ENCODE measurements around the gene SPON1.

The SPON1 gene

GRCh38 chr11:14118072-14118471, 155.5 kb downstream of the SPON1 start:
- Histone ChIP-seq H4K8ac (ENCODE audit: low read length) (no peak overlapping the region), H3K18ac (ENCODE audit: low read depth in 1 of 2, low read length in 2 of 2) (no peak overlapping the region), H3K4ac (ENCODE audit: low read depth in 1 of 2, low read length in 2 of 2) (no peak overlapping the region), H3K79me1 (replicated peaks; ENCODE audit: low read length, poor library complexity, severe bottlenecking) (no peaks in the 10 kb centered on the region), H3K4me2 (ENCODE audit: low read length, poor library complexity, severe bottlenecking) (no peak overlapping the region), H2AFZ (ENCODE audit: low read depth, low read length) (no peak overlapping the region), H2BK120ac (ENCODE audit: low read depth, low read length) (no peak overlapping the region), H2AK5ac (ENCODE audit: low read length, severe bottlenecking) (no peak overlapping the region), H3K14ac (ENCODE audit: low read length in 2 of 2) (no peak overlapping the region), H3K23ac (ENCODE audit: low read length in 2 of 2) (no peak overlapping the region), H3K27me3 (ENCODE audit: control insufficient read depth in 1 of 2, insufficient read depth in 1 of 2, low read length in 2 of 2) (no peaks in the 10 kb centered on the region), H3K4me3 (ENCODE audit: insufficient read depth in 1 of 2, low read depth in 1 of 2, low read length in 2 of 2) (no peak overlapping the region), H2BK5ac (ENCODE audit: low read depth, low read length, poor library complexity, severe bottlenecking) (no peak overlapping the region), H2BK15ac (ENCODE audit: low read depth, poor library complexity, severe bottlenecking) (no peak overlapping the region), H2BK12ac (ENCODE audit: low read length in 2 of 2) (no peak overlapping the region), H3K4me1 (ENCODE audit: control insufficient read depth, insufficient read depth, low read depth, low read length) (no peaks in the 10 kb centered on the region), H3K9me3 (ENCODE audit: control insufficient read depth, low read length) (no peaks in the 10 kb centered on the region), H4K91ac (ENCODE audit: low read length) (no peak overlapping the region), H3K9ac (ENCODE audit: low read length) (no peak overlapping the region), H3K27ac (ENCODE audit: low read length, poor library complexity, severe bottlenecking) (no peak overlapping the region), H3K36me3 (ENCODE audit: control insufficient read depth in 1 of 2, insufficient read depth in 2 of 2, low read depth in 1 of 2, low read length in 2 of 2) (no peaks in the 10 kb centered on the region)
- WGBS, result no CpG with 5 or more reads among the region's 1 CpG
- no peak for DNase-seq

GRCh38 chr11:14119357-14119756, 156.8 kb downstream of the SPON1 start:
- DNase-seq, result no peak
- Histone ChIP-seq H3K23ac (ENCODE audit: low read length in 2 of 2) (no peak overlapping the region), H3K14ac (ENCODE audit: low read length in 2 of 2) (no peak overlapping the region), H3K9me3 (ENCODE audit: control insufficient read depth, low read length) (no peaks in the 10 kb centered on the region), H3K9ac (ENCODE audit: low read length) (no peak overlapping the region), H3K4me3 (ENCODE audit: insufficient read depth in 1 of 2, low read depth in 1 of 2, low read length in 2 of 2) (no peak overlapping the region), H3K4me1 (ENCODE audit: control insufficient read depth, insufficient read depth, low read depth, low read length) (no peaks in the 10 kb centered on the region), H2BK5ac (ENCODE audit: low read depth, low read length, poor library complexity, severe bottlenecking) (no peak overlapping the region), H4K91ac (ENCODE audit: low read length) (no peak overlapping the region), H3K79me1 (replicated peaks; ENCODE audit: low read length, poor library complexity, severe bottlenecking) (no peaks in the 10 kb centered on the region), H3K36me3 (ENCODE audit: control insufficient read depth in 1 of 2, insufficient read depth in 2 of 2, low read depth in 1 of 2, low read length in 2 of 2) (no peaks in the 10 kb centered on the region), H3K4ac (ENCODE audit: low read depth in 1 of 2, low read length in 2 of 2) (no peak overlapping the region), H3K27me3 (ENCODE audit: control insufficient read depth in 1 of 2, insufficient read depth in 1 of 2, low read length in 2 of 2) (no peaks in the 10 kb centered on the region), H2BK15ac (ENCODE audit: low read depth, poor library complexity, severe bottlenecking) (no peak overlapping the region), H3K4me2 (ENCODE audit: low read length, poor library complexity, severe bottlenecking) (no peak overlapping the region), H2BK120ac (ENCODE audit: low read depth, low read length) (no peak overlapping the region), H3K27ac (ENCODE audit: low read length, poor library complexity, severe bottlenecking) (no peak overlapping the region), H2AK5ac (ENCODE audit: low read length, severe bottlenecking) (no peak overlapping the region), H3K18ac (ENCODE audit: low read depth in 1 of 2, low read length in 2 of 2) (no peak overlapping the region), H2AFZ (ENCODE audit: low read depth, low read length) (no peak overlapping the region), H2BK12ac (ENCODE audit: low read length in 2 of 2) (no peak overlapping the region), H4K8ac (ENCODE audit: low read length) (no peak overlapping the region)
- WGBS, result 83% methylated on average over 2 of the region's 2 CpGs

- H4K91ac ChIP-seq (ENCODE audit: low read length), result no peak overlapping the region
- no peak overlapping the region for H4K8ac ChIP-seq (ENCODE audit: low read length)
- H3K4me1 ChIP-seq (ENCODE audit: control insufficient read depth, insufficient read depth, low read depth, low read length), result no peaks in the 10 kb centered on the region
- H2AFZ ChIP-seq (ENCODE audit: low read depth, low read length), result no peak overlapping the region
- no peak overlapping the region for H3K14ac ChIP-seq (ENCODE audit: low read length in 2 of 2)
- no peak overlapping the region for H3K4ac ChIP-seq (ENCODE audit: low read depth in 1 of 2, low read length in 2 of 2)
- H3K27me3 ChIP-seq (ENCODE audit: control insufficient read depth in 1 of 2, insufficient read depth in 1 of 2, low read length in 2 of 2), result peaks cover 0 to 3% of the 10 kb centered on the region in 2 experiments
- H2BK120ac ChIP-seq (ENCODE audit: low read depth, low read length), result no peak overlapping the region
- H2BK5ac ChIP-seq (ENCODE audit: low read depth, low read length, poor library complexity, severe bottlenecking), result no peak overlapping the region
- H2BK15ac ChIP-seq (ENCODE audit: low read depth, poor library complexity, severe bottlenecking), result no peak overlapping the region
- no peaks in the 10 kb centered on the region for H3K79me1 ChIP-seq (replicated peaks; ENCODE audit: low read length, poor library complexity, severe bottlenecking)
- H3K36me3 ChIP-seq (ENCODE audit: control insufficient read depth in 1 of 2, insufficient read depth in 2 of 2, low read depth in 1 of 2, low read length in 2 of 2), result no peaks in the 10 kb centered on the region
- H3K4me2 ChIP-seq (ENCODE audit: low read length, poor library complexity, severe bottlenecking), result no peak overlapping the region
- no peak overlapping the region for H3K9ac ChIP-seq (ENCODE audit: low read length)
- no peak overlapping the region for H3K18ac ChIP-seq (ENCODE audit: low read depth in 1 of 2, low read length in 2 of 2)
- DNase-seq, result no peak
- no peak overlapping the region for H3K4me3 ChIP-seq (ENCODE audit: insufficient read depth in 1 of 2, low read depth in 1 of 2, low read length in 2 of 2)
- WGBS, result 80% methylated on average over 2 of the region's 3 CpGs
- no peak overlapping the region for H3K27ac ChIP-seq (ENCODE audit: low read length, poor library complexity, severe bottlenecking)
- no peaks in the 10 kb centered on the region for H3K9me3 ChIP-seq (ENCODE audit: control insufficient read depth, low read length)
- H2BK12ac ChIP-seq (ENCODE audit: low read length in 2 of 2), result no peak overlapping the region
- H2AK5ac ChIP-seq (ENCODE audit: low read length, severe bottlenecking), result no peak overlapping the region
- no peak overlapping the region for H3K23ac ChIP-seq (ENCODE audit: low read length in 2 of 2)
Measured at GRCh38 chr11:14124350-14124749, 161.8 kb downstream of the SPON1 start.

GRCh38 chr11:14124886-14125285, 162.4 kb downstream of the SPON1 start:
- no peak overlapping the region for H2AFZ ChIP-seq (ENCODE audit: low read depth, low read length)
- H4K91ac ChIP-seq (ENCODE audit: low read length), result no peak overlapping the region
- H3K4me1 ChIP-seq (ENCODE audit: control insufficient read depth, insufficient read depth, low read depth, low read length), result no peaks in the 10 kb centered on the region
- H2BK120ac ChIP-seq (ENCODE audit: low read depth, low read length), result no peak overlapping the region
- H3K27ac ChIP-seq (ENCODE audit: low read length, poor library complexity, severe bottlenecking), result no peak overlapping the region
- no peak overlapping the region for H3K4me3 ChIP-seq (ENCODE audit: insufficient read depth in 1 of 2, low read depth in 1 of 2, low read length in 2 of 2)
- no peak overlapping the region for H2AK5ac ChIP-seq (ENCODE audit: low read length, severe bottlenecking)
- DNase-seq, result no peak
- no peak overlapping the region for H4K8ac ChIP-seq (ENCODE audit: low read length)
- no peak overlapping the region for H3K4ac ChIP-seq (ENCODE audit: low read depth in 1 of 2, low read length in 2 of 2)
- H3K9me3 ChIP-seq (ENCODE audit: control insufficient read depth, low read length), result no peaks in the 10 kb centered on the region
- no peak overlapping the region for H3K9ac ChIP-seq (ENCODE audit: low read length)
- no peak overlapping the region for H3K4me2 ChIP-seq (ENCODE audit: low read length, poor library complexity, severe bottlenecking)
- WGBS, result 87% methylated on average over 3 of the region's 3 CpGs
- H3K18ac ChIP-seq (ENCODE audit: low read depth in 1 of 2, low read length in 2 of 2), result no peak overlapping the region
- no peak overlapping the region for H3K23ac ChIP-seq (ENCODE audit: low read length in 2 of 2)
- H2BK15ac ChIP-seq (ENCODE audit: low read depth, poor library complexity, severe bottlenecking), result no peak overlapping the region
- no peak overlapping the region for H3K14ac ChIP-seq (ENCODE audit: low read length in 2 of 2)
- no peaks in the 10 kb centered on the region for H3K79me1 ChIP-seq (replicated peaks; ENCODE audit: low read length, poor library complexity, severe bottlenecking)
- no peaks in the 10 kb centered on the region for H3K36me3 ChIP-seq (ENCODE audit: control insufficient read depth in 1 of 2, insufficient read depth in 2 of 2, low read depth in 1 of 2, low read length in 2 of 2)
- H2BK5ac ChIP-seq (ENCODE audit: low read depth, low read length, poor library complexity, severe bottlenecking), result no peak overlapping the region
- H3K27me3 ChIP-seq (ENCODE audit: control insufficient read depth in 1 of 2, insufficient read depth in 1 of 2, low read length in 2 of 2), result peaks cover 0 to 3% of the 10 kb centered on the region in 2 experiments
- no peak overlapping the region for H2BK12ac ChIP-seq (ENCODE audit: low read length in 2 of 2)
